ENCODE results near the gene TSHZ2. TPM values are rescaled to one million over a fixed set of nuclear protein-coding genes. Genes with fewer than 3 reads are reported as not detected.

TSHZ2 gene
- total and polyA plus RNA-seq, 9 of the 15 experiments (the other 6 are each of a cell fraction or from before 2014, with no cell fraction given): 0.03 to 0.20 (median 0.05) TPM; not detected in 4

GRCh38 chr20:53395188-53395923, 423.2 kb downstream of the TSHZ2 start:
- intact Hi-C loops (cut with micrococcal nuclease) (no loop called here), in situ Hi-C loops (cut with MboI) (no loop called here)
- POLR2A ChIA-PET: interaction anchor here (1.1 kb wide), 1 partner anchor 18 kb away, joined by 6 read pairs; no protein-coding TSS in a partner anchor
- peaks cover 9 to 10% of the 10 kb centered on the region in 2 experiments; a peak in 4 of 5 replicates for H3K27me3 ChIP-seq (ENCODE audit: control insufficient read depth in 2 of 2, insufficient read depth in 2 of 2, low read length in 2 of 2)
- ATAC-seq (no peak), DNase-seq (ENCODE audit: extremely low read depth in 1 of 4, low spot score in 3 of 4) (no peak), FAIRE-seq (peak; percentile 40)
- TF ChIP-seq, protein P1, sequence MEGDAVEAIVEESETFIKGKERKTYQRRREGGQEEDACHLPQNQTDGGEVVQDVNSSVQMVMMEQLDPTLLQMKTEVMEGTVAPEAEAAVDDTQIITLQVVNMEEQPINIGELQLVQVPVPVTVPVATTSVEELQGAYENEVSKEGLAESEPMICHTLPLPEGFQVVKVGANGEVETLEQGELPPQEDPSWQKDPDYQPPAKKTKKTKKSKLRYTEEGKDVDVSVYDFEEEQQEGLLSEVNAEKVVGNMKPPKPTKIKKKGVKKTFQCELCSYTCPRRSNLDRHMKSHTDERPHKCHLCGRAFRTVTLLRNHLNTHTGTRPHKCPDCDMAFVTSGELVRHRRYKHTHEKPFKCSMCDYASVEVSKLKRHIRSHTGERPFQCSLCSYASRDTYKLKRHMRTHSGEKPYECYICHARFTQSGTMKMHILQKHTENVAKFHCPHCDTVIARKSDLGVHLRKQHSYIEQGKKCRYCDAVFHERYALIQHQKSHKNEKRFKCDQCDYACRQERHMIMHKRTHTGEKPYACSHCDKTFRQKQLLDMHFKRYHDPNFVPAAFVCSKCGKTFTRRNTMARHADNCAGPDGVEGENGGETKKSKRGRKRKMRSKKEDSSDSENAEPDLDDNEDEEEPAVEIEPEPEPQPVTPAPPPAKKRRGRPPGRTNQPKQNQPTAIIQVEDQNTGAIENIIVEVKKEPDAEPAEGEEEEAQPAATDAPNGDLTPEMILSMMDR (IDR thresholded peaks at IDR 0.05 in 2 of 3, conservative IDR thresholded peaks at IDR 0.05 in 1 of 3; ENCODE audit: insufficient read depth in 2 of 3, low read depth in 1 of 3, low read length in 3 of 3): no peak
- TF ChIP-seq ETV5 (CRISPR knock-in tag; IDR thresholded peaks at IDR 0.05; ENCODE audit: low read depth) (no peak), LCOR (CRISPR knock-in tag; IDR thresholded peaks at IDR 0.05) (no peak), THRB (CRISPR knock-in tag; conservative IDR thresholded peaks at IDR 0.05) (no peak)
- CTCF ChIA-PET (ENCODE audit: low intra/inter-chr PET ratio): no interaction called here
- no peak overlapping the region for H2AFZ ChIP-seq (ENCODE audit: low read depth, low read length)
- no peaks in the 10 kb centered on the region for H4K20me1 ChIP-seq (replicated peaks; ENCODE audit: control insufficient read depth, insufficient read depth, low read length)
- no peak overlapping the region for H3K9ac ChIP-seq (ENCODE audit: insufficient read depth in 1 of 2, low read depth in 2 of 2, low read length in 2 of 2)
- H3K9me1 ChIP-seq (ENCODE audit: control insufficient read depth, insufficient read depth, low read length): no peaks in the 10 kb centered on the region
- 3% methylated on average over 5 of the region's 5 CpGs for WGBS (ENCODE audit: insufficient coverage, low coverage, missing lambda C conversion rate)
- H3K4me2 ChIP-seq (ENCODE audit: insufficient read depth, low read length): no peak overlapping the region
- H3K36me3 ChIP-seq (ENCODE audit: control insufficient read depth, insufficient read depth, low read length): no peaks in the 10 kb centered on the region
- no peaks in the 10 kb centered on the region; a peak in 1 of 5 replicates for H3K4me1 ChIP-seq (replicated peaks in 1 of 2; ENCODE audit: control insufficient read depth in 2 of 2, insufficient read depth in 2 of 2, low read length in 2 of 2)
- no peak overlapping the region for H3K4me3 ChIP-seq
- no peaks in the 10 kb centered on the region for H3K79me2 ChIP-seq (ENCODE audit: control insufficient read depth, insufficient read depth, low read length)
- no peak overlapping the region for H3K27ac ChIP-seq (ENCODE audit: extremely low read depth, low read depth, low read length)
- BruUV-seq (replicated peaks): no TSS peak
- no peaks in the 10 kb centered on the region for H3K9me3 ChIP-seq (replicated peaks; ENCODE audit: control insufficient read depth, insufficient read depth, low read depth, low read length)
